ENCODE measurements around the gene CDH4.

The CDH4 gene

DNA sequence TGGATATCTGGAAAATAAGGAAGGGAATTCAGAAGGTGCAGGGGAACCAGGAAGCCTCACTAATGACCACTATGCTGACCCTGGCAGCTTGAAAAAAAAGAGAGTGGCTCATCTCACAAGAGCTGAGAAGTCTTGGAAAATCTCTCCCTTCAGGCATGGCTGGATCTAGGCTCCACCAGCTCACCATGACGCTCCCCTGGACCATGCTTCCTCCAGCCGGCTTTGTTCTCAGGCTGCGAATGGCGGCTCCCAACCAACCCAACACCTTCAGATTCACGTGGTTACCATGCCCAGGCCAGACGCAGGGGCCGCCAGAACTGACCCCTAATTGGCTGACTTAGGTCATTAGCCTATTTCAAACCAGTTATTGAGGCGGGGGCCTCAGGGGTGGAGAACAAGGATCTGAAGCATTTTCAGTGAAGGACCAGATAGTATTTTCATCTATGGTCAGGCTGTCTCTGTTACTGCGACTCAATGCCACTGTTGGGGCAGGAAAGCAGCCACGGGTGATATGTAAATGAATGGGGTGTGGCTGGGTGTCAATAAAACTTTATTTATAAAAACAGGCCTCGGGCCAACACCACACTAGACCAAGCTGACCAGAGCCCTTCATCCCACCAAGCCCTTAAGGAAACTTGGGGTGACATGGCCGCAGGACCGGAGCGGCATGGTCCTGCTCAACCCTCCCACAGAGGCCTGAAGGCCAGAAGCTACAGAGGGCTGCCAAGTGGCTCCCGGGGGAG lies 653.9 kb downstream of the CDH4 start:
- no peak overlapping the region for H3K4me3 ChIP-seq (replicated peaks in 1 of 2; ENCODE audit: low read depth in 2 of 2, low read length in 2 of 2)
- TF ChIP-seq, protein P1, sequence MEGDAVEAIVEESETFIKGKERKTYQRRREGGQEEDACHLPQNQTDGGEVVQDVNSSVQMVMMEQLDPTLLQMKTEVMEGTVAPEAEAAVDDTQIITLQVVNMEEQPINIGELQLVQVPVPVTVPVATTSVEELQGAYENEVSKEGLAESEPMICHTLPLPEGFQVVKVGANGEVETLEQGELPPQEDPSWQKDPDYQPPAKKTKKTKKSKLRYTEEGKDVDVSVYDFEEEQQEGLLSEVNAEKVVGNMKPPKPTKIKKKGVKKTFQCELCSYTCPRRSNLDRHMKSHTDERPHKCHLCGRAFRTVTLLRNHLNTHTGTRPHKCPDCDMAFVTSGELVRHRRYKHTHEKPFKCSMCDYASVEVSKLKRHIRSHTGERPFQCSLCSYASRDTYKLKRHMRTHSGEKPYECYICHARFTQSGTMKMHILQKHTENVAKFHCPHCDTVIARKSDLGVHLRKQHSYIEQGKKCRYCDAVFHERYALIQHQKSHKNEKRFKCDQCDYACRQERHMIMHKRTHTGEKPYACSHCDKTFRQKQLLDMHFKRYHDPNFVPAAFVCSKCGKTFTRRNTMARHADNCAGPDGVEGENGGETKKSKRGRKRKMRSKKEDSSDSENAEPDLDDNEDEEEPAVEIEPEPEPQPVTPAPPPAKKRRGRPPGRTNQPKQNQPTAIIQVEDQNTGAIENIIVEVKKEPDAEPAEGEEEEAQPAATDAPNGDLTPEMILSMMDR (IDR thresholded peaks at IDR 0.05; ENCODE audit: low read depth, low read length), result no peak
- DNase-seq (ENCODE audit: low read depth in 2 of 2), result no peak

DNA sequence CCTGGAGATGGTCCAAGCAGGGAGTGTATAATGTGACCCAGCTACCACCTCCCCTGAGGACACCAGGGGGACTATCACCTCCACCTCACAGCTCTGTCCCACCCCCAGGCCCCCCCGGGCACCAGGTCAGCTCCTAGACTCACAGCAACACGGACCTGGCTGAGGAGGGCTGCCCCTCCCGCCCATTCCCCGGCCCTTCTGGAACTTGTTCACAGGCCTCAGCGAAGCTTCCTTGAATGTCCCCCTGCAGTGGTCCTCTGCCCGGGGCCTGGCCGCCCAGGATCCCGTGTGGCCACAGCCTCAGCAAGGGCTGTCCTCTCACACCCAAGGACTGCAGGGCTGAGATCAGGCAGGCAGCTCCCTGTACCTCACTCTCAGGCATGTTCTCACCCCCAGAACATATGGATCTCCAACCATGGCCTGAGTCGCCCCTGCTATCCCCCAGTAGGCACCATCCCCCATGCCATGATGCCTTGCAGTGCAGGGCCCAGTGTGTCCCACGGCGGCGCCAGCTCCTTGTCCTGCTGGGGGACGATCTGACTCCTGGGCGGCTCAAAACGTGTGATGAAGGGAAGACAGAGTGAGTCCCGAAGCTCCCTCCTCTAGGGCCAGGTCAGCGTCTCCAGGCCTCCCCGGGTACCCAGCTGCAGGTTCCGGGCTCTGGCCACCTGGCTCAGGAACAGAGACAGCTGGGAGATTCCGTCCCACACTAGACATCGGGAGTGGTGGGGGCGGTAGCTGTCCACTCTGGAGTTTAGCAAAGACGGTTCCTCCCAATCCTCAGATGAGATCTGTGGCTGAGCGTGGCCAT lies 655.2 kb downstream of the CDH4 start:
- TF ChIP-seq, protein P1 (IDR thresholded peaks at IDR 0.05; ENCODE audit: low read depth, low read length), result no peak

DNA sequence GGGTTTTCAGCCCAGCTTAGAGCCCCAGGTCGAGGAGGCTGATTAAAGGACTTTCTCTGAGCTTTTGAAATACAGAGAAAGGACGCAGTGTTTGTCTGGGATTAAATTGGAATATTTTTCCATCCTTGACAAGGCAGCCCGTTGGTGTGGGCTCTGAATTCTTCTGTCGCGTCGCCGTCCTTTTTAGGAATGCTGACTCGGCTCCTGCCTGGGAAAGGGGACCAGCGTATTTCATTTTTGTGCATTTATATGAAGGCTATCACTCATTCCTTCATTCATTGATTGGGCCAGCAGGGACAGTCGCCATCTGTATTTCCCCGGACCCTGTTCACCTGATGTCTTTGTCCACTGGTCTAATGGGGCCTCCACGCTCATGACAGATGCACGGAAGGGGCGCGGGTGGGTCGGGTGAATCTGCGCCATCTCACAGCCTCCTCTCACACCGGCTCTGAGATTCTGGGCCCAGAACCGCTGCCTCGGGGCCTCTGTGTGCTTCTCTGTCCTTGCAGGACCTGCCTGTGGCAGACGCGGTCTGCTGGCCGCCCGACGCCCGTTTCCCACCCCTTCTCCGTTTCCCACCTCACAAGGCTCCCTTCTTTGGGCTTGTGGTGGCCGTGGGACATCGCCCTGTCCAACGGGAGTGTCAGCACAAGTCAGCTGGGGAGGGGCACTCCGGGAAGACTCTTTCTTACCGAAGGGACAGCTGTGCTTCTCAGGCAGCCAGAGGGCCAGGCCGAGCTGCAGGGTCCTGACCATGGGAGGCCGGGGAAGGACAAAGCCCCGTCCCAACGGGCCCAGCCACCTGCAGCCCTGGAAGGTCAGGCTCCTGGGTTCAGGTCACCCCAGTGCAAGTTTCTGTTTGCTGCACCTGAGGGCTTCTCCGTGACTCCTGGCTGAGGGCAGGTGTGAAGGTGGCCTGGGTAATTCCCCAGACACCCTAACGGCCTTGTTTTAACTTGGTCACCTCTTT lies 656.3 kb downstream of the CDH4 start:
- no peak overlapping the region for H3K4me3 ChIP-seq (replicated peaks in 1 of 2; ENCODE audit: low read depth in 2 of 2, low read length in 2 of 2)
- TF ChIP-seq, protein P1 (IDR thresholded peaks at IDR 0.05; ENCODE audit: low read depth, low read length), result no peak
- DNase-seq (ENCODE audit: low read depth in 2 of 2), result no peak

More for the DNA sequence above, 655.2 kb downstream of the CDH4 start:
- H3K4me3 ChIP-seq (replicated peaks in 1 of 2; ENCODE audit: low read depth in 2 of 2, low read length in 2 of 2), result no peak overlapping the region
- DNase-seq (ENCODE audit: low read depth in 2 of 2), result no peak

DNA sequence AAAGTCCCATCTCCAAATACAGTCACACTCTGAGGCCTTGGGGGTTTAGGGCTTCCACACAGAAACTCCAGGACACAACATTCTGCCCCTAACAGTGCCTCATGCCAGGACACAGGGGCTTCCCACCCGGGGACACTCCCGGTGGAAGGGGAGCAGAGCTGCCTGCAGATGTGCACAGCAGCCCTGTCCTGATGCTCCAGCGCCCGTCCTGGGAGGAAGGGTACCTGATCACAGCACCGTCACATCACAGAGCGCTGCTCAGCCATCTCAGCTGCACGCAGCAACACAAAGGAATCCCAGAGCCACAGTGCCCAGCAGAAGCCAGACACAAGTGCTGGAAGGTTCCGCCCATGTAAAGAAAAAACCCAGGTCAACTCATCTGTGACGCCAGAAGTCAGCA lies 657.0 kb downstream of the CDH4 start:
- H3K4me3 ChIP-seq (replicated peaks in 1 of 2; ENCODE audit: low read depth in 2 of 2, low read length in 2 of 2), result no peak overlapping the region
- DNase-seq (ENCODE audit: low read depth in 2 of 2), result no peak
- TF ChIP-seq, protein P1 (IDR thresholded peaks at IDR 0.05; ENCODE audit: low read depth, low read length), result no peak

DNA sequence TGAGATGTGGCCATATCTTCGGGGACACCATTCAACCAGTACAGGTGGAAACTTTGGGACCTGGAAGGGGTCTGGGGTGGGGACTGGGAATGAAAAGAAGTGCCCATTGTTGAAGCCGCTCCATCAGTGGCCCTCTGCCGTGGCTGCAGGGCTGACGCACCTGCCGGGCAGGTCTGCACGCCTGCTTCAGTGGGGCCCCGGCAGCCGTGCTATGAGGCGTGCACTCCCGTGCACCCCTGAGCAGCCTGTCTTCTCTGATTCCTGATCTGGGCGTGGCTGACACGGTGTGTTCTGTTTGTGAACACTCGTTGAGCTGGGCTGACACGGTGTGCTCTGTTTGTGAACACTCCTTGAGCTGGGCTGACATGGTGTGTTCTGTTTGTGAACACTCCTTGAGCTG lies 657.8 kb downstream of the CDH4 start:
- TF ChIP-seq, protein P1 (IDR thresholded peaks at IDR 0.05; ENCODE audit: low read depth, low read length), result no peak

DNA sequence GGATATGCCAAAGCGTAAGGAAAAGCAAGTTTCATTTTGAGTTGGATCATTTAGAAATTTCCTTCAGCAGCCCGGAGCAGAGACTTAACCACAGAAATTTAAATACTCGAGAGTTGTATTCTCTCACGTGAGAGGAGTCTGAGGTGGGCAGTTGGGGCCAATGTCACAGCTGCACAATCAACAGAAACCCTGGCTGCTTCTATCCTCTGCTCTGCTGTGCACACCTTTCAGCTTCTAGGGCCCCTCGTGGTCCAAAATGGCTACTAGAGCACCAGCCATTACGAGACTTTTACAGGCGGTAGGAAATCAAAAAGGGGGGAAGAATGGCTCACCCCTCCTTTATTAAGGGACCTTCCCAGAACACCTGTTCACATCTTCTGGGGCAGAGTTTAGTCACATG lies 659.8 kb downstream of the CDH4 start:
- TF ChIP-seq, protein P1 (IDR thresholded peaks at IDR 0.05; ENCODE audit: low read depth, low read length), result no peak
- no peak for DNase-seq (ENCODE audit: low read depth in 2 of 2)
- H3K4me3 ChIP-seq (replicated peaks in 1 of 2; ENCODE audit: low read depth in 2 of 2, low read length in 2 of 2), result no peak overlapping the region

More for the DNA sequence above, 657.8 kb downstream of the CDH4 start:
- DNase-seq (ENCODE audit: low read depth in 2 of 2), result no peak
- no peak overlapping the region for H3K4me3 ChIP-seq (replicated peaks in 1 of 2; ENCODE audit: low read depth in 2 of 2, low read length in 2 of 2)
